Activated CD4-positive, CD25-positive, alpha-beta regulatory T cell treated with anti-CD3 and anti-CD28 coated beads, Interleukin-2, amount 50 U/mL, for 72 hours (primary cell): ENCODE results near the gene SLC25A10.
"Not testable (repeated sequence)": the region's sequence is repeated elsewhere in the genome, so short reads cannot be mapped to it uniquely, and the experiment has no call there.

Source experiments
- DNase-seq: peaks from one replicate; pipeline ENCODE4 v3.0.0; 2021

The SLC25A10 gene

GRCh38 chr17:81722184-81723120 lies 10.4 kb downstream of the SLC25A10 start:
- DNase-seq: no peak

- DNase-seq: no peak
Measured at GRCh38 chr17:81723651-81724209, 11.6 kb downstream of the SLC25A10 start.

- no peak for DNase-seq
Measured at GRCh38 chr17:81725439-81725838, 13.4 kb downstream of the SLC25A10 start.

- no peak for DNase-seq
Measured at GRCh38 chr17:81726004-81726403, 13.9 kb downstream of the SLC25A10 start.

- DNase-seq: no peak
Measured at GRCh38 chr17:81727324-81728031, 15.4 kb downstream of the SLC25A10 start.

- DNase-seq: peak; percentile 80
Measured at GRCh38 chr17:81733507-81734404, 21.7 kb downstream of the SLC25A10 start.

GRCh38 chr17:81734405-81735263 lies 22.6 kb downstream of the SLC25A10 start:
- no peak for DNase-seq

- DNase-seq: no peak
Measured at GRCh38 chr17:81735264-81736102, 23.4 kb downstream of the SLC25A10 start.

- DNase-seq: no peak
Measured at GRCh38 chr17:81737947-81738800, 26.1 kb downstream of the SLC25A10 start.

- DNase-seq: no peak
Measured at GRCh38 chr17:81738801-81739393, 26.8 kb downstream of the SLC25A10 start.

- DNase-seq: not testable (repeated sequence)
Measured at GRCh38 chr17:81739593-81739992, 27.5 kb downstream of the SLC25A10 start.

- no peak for DNase-seq
Measured at GRCh38 chr17:81740395-81740961, 28.4 kb downstream of the SLC25A10 start.

- DNase-seq: no peak
Measured at GRCh38 chr17:81741049-81741593, 29.0 kb downstream of the SLC25A10 start.

- DNase-seq: no peak
Measured at GRCh38 chr17:81741594-81742452, 29.7 kb downstream of the SLC25A10 start.
